ENCODE data around the gene FCHSD2. TPM values are rescaled to one million over a fixed set of nuclear protein-coding genes. Genes with fewer than 3 reads are reported as not detected.
A peak's percentile ranks its signal among the peaks of the same experiment; 100 is the strongest.

The FCHSD2 gene

DNA sequence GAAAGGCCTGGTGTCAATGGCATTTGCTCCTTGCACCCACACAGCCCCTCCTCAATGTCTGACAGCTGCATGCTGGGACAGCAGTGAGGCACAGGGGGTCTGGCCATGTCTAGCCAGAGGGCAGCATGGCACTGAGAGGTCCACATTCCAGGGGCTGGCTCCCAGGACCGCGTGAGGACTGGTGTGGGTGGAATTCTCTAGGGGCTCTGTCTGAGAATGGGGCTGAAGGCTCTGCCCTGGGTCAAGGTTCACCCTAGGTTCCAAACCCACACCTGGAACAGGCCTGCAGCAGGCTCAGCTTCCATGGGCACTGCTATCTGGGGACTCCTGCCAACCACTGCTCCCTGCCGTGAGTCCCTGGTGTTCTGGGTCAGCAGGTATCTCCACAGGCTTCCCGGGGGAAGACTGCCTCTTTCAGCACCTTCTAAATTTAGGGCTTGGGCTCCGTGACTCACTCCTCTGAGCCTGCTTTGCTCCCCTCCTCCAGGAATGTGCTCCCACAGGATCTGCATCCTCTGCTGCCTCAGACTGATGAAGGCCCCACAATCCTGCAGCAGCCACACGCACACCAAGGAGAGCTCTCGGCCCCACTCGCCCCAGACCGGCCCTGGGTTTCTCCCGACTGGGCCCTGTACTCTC lies 352.5 kb downstream of the FCHSD2 start:
- H4K8ac ChIP-seq (ENCODE audit: low read depth, low read length): no peak overlapping the region
- H3K4me3 ChIP-seq (ENCODE audit: low read length): no peak overlapping the region
- no peak overlapping the region for H2BK120ac ChIP-seq (ENCODE audit: low read depth, low read length)
- no peak overlapping the region for H2AK5ac ChIP-seq (ENCODE audit: low read length)
- H3K79me2 ChIP-seq (ENCODE audit: control insufficient read depth, insufficient read depth, low read length): no peaks in the 10 kb centered on the region
- no peak overlapping the region for H3K4ac ChIP-seq (ENCODE audit: low read depth, low read length)
- no peak overlapping the region for H3K27ac ChIP-seq (ENCODE audit: low read depth, low read length)
- H3K36me3 ChIP-seq (ENCODE audit: control insufficient read depth, insufficient read depth, low read length): no peaks in the 10 kb centered on the region
- H3K4me1 ChIP-seq (ENCODE audit: control insufficient read depth, low read depth, low read length): no peaks in the 10 kb centered on the region
- H3K79me1 ChIP-seq (ENCODE audit: low read length): no peaks in the 10 kb centered on the region
- H3K56ac ChIP-seq (ENCODE audit: low read length): peak overlapping the region; percentile 19
- no peak overlapping the region for H4K5ac ChIP-seq (ENCODE audit: low read length)
- no peak overlapping the region for H3K23ac ChIP-seq (ENCODE audit: low read length)
- DNase-seq: peak; percentile 44
- H3K18ac ChIP-seq (ENCODE audit: low read length): no peak overlapping the region
- no peak overlapping the region for H2BK5ac ChIP-seq (ENCODE audit: low read length)
- H3K9ac ChIP-seq (ENCODE audit: low read length): no peak overlapping the region
- H3K4me2 ChIP-seq (ENCODE audit: low read length): no peak overlapping the region
- no CpG with 5 or more reads among the region's 10 CpGs for WGBS (ENCODE audit: extremely low coverage, insufficient coverage, low lambda C conversion rate)
- H3K27me3 ChIP-seq (ENCODE audit: insufficient read depth, low read length, poor library complexity): no peaks in the 10 kb centered on the region
- no peak overlapping the region for H2BK15ac ChIP-seq (replicated peaks; ENCODE audit: low read depth)

DNA sequence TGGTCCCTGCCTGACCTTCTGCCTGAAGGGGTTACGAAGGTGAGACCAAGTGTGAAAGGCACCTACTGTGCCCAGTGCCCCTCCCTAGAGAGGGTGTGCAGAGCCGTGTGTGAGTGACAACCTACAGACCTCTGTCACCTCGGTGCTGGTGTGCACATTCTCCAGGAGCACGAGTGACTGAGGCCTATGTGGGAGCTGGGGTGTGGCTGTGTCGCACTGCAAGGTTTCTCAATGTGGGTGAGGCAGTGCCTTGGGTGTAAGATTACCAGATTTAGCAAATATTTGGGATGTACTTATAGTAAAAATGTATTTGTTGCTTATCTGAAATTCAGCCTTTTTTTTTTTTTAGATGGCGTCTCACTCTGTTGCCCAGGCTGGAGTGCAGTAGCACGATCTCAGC lies 353.9 kb downstream of the FCHSD2 start:
- Histone ChIP-seq H3K56ac (ENCODE audit: low read length) (no peak overlapping the region), H3K23ac (ENCODE audit: low read length) (no peak overlapping the region), H2AK5ac (ENCODE audit: low read length) (no peak overlapping the region), H3K27ac (ENCODE audit: low read depth, low read length) (no peak overlapping the region), H3K18ac (ENCODE audit: low read length) (no peak overlapping the region), H3K4me3 (ENCODE audit: low read length) (no peak overlapping the region), H4K8ac (ENCODE audit: low read depth, low read length) (no peak overlapping the region), H3K4me1 (ENCODE audit: control insufficient read depth, low read depth, low read length) (no peaks in the 10 kb centered on the region), H3K36me3 (ENCODE audit: control insufficient read depth, insufficient read depth, low read length) (no peaks in the 10 kb centered on the region), H3K27me3 (ENCODE audit: insufficient read depth, low read length, poor library complexity) (no peaks in the 10 kb centered on the region), H2BK15ac (replicated peaks; ENCODE audit: low read depth) (no peak overlapping the region), H3K4ac (ENCODE audit: low read depth, low read length) (no peak overlapping the region), H4K5ac (ENCODE audit: low read length) (no peak overlapping the region), H2BK5ac (ENCODE audit: low read length) (no peak overlapping the region), H3K9ac (ENCODE audit: low read length) (no peak overlapping the region), H2BK120ac (ENCODE audit: low read depth, low read length) (no peak overlapping the region), H3K4me2 (ENCODE audit: low read length) (no peak overlapping the region), H3K79me1 (ENCODE audit: low read length) (no peaks in the 10 kb centered on the region), H3K79me2 (ENCODE audit: control insufficient read depth, insufficient read depth, low read length) (no peaks in the 10 kb centered on the region)
- whole genome bisulfite sequencing (ENCODE audit: extremely low coverage, insufficient coverage, low lambda C conversion rate): no CpG with 5 or more reads among the region's 7 CpGs
- no peak for DNase-seq

DNA sequence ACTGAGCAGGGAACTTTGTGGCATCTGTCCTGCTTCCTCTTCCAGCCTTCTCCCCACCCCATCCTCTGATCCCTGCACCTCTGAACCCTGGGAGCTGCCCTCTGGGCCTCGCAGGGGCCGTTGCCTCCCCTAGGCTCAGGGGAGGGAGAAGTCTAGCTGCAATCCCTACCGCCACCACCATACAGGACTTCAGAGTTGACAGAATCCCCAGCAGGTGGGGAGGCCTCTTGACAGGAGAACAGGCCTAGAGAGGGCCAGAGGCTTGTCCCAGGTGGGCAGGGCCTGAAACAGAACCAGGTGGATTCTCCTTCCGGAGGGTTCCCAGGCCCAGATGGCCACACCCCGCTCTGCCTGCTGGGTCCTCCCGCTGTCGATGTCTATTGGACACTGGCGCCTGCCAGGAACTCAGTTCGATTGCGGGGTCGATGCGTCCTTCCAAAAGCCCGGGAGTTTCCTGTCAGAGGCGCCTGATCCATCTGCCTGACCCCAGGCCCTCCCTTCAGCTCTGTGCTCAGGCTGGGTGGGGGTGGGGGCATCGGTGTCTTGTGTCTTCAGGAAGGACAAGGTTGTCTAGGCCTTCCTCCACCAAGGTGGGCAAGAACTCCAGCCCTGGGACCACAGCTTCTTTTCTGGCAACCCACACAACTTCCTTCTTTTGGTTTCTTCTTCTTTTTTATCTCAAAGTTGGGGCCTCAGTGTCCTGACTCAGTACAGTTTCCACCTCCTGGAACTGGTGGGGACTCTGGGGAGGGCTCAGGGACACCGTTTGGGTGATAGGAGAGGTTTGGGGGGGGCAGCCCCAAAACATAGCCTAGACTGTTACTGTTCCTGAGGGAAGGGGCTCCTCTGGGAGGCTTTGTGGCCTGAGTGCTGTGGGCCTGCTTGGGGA lies 354.7 kb downstream of the FCHSD2 start:
- Histone ChIP-seq H4K5ac (ENCODE audit: low read length) (no peak overlapping the region), H4K8ac (ENCODE audit: low read depth, low read length) (no peak overlapping the region), H3K9ac (ENCODE audit: low read length) (peak overlapping the region; percentile 35), H3K4me3 (ENCODE audit: low read length) (no peak overlapping the region), H2BK5ac (ENCODE audit: low read length) (no peak overlapping the region), H2BK15ac (replicated peaks; ENCODE audit: low read depth) (no peak overlapping the region), H2BK120ac (ENCODE audit: low read depth, low read length) (no peak overlapping the region), H3K4me1 (ENCODE audit: control insufficient read depth, low read depth, low read length) (no peaks in the 10 kb centered on the region), H3K27me3 (ENCODE audit: insufficient read depth, low read length, poor library complexity) (no peaks in the 10 kb centered on the region), H3K18ac (ENCODE audit: low read length) (no peak overlapping the region), H3K56ac (ENCODE audit: low read length) (peak overlapping the region; percentile 71), H3K23ac (ENCODE audit: low read length) (no peak overlapping the region), H3K4me2 (ENCODE audit: low read length) (no peak overlapping the region), H2AK5ac (ENCODE audit: low read length) (no peak overlapping the region), H3K36me3 (ENCODE audit: control insufficient read depth, insufficient read depth, low read length) (no peaks in the 10 kb centered on the region), H3K27ac (ENCODE audit: low read depth, low read length) (no peak overlapping the region), H3K79me2 (ENCODE audit: control insufficient read depth, insufficient read depth, low read length) (no peaks in the 10 kb centered on the region), H3K4ac (ENCODE audit: low read depth, low read length) (no peak overlapping the region), H3K79me1 (ENCODE audit: low read length) (no peaks in the 10 kb centered on the region)
- DNase-seq: peak; percentile 96
- WGBS (ENCODE audit: extremely low coverage, insufficient coverage, low lambda C conversion rate): no CpG with 5 or more reads among the region's 16 CpGs

Small RNAs within 50 kb of the gene (small RNA-seq; reads per million reads assigned to genes)
- gene RNU6-672P (ENCODE audit: insufficient read depth): not detected

Data from mesendoderm (in vitro differentiated cells).